HCT116 (cell line): ENCODE measurements around the gene TMEM91. TPM values are rescaled to one million over a fixed set of nuclear protein-coding genes. Genes with fewer than 3 reads are reported as not detected.
A peak's percentile ranks its signal among the peaks of the same experiment; 100 is the strongest.

Source experiments
- ATAC-seq: fragments of 200-7000 bp; cut with Tn5 transposase; 2 replicates; pipeline ENCODE4 v1.9.1; 2020; ENCODE audit warnings: mild to moderate bottlenecking, moderate library complexity
- BruUV-seq: library from RNA; stranded (reverse); fragments of 400-500 nt; replicated peaks from 2 replicates; lab custom pipeline; 2021; lab: Mats Ljungman, UMichigan
- CTCF ChIA-PET: fragments of 300-600 bp; sonication (Branson Sonifier 250); formaldehyde crosslinking; loops from one replicate; lab custom pipeline; 2021; ENCODE audit warnings: antibody characterized with exemption; lab: Charles Lee
- POLR2A ChIA-PET: fragments of 300-600, 350-600 bp; sonication (Branson Sonifier 250); formaldehyde crosslinking; loops from one replicate; lab custom pipeline; 2021; ENCODE audit warnings: antibody characterized with exemption; lab: Charles Lee
- RAD21 ChIA-PET, 2 experiments: fragments of 300-600 bp; sonication (Branson Sonifier 250); formaldehyde crosslinking; loops; one replicate each; lab custom pipeline; 2023; ENCODE audit warnings: low total read pairs in 2 of 2; ENCODE audit not compliant: uncharacterized antibody in 2 of 2, unreplicated experiment in 2 of 2, low non-redundant PET in 1 of 2; lab: Charles Lee
- DNase-seq: peaks from one replicate; pipeline ENCODE4 v3.0.0-alpha.2; 2010; ENCODE audit warnings: low read depth, low spot score
- H2AFZ ChIP-seq: fragments of 200-600 bp; shearing (Covaris generic), sonication (generic); 2 replicates; pipeline ENCODE4 v1.6.1; 2017; ENCODE audit warnings: low read depth, mixed run types, mixed read lengths, antibody characterized with exemption, low read length; ENCODE audit not compliant: poor library complexity, severe bottlenecking
- H3K27ac ChIP-seq: 2 replicates; pipeline ENCODE4 v1.5.1; 2012; ENCODE audit warnings: low read depth, low read length
- H3K27me3 ChIP-seq: fragments of 200-600 bp; sonication (generic); 2 replicates; pipeline ENCODE4 v1.6.1; 2016; ENCODE audit warnings: mixed run types, low read length, mixed read lengths; ENCODE audit not compliant: insufficient read depth
- H3K36me3 ChIP-seq, 2 experiments: fragments of 200-500 bp in 1 of 2; fragments of 200-600 bp in 1 of 2; sonication (Bioruptor generic) in 1 of 2; sonication (generic) in 1 of 2; 2 replicates each; pipeline versions ENCODE4 v1.5.1 to v1.6.1; 2014 to 2016; ENCODE audit warnings: low read length in 2 of 2, inconsistent platforms in 1 of 2, mixed read lengths in 1 of 2, mixed run types in 1 of 2; ENCODE audit not compliant: insufficient read depth in 2 of 2, control insufficient read depth in 1 of 2
- H3K4me1 ChIP-seq, 2 experiments: fragments of 200-600 bp in 1 of 2; sonication (generic) in 1 of 2; 2 replicates each; pipeline versions ENCODE4 v1.5.1 to v1.6.1; 2012 to 2017; ENCODE audit warnings: low read length in 2 of 2, inconsistent platforms in 1 of 2, mild to moderate bottlenecking in 1 of 2, mixed read lengths in 1 of 2, mixed run types in 1 of 2, moderate library complexity in 1 of 2; ENCODE audit not compliant: insufficient read depth in 2 of 2, control insufficient read depth in 1 of 2
- H3K4me2 ChIP-seq: fragments of 200-600 bp; sonication (generic); 2 replicates; pipeline ENCODE4 v1.6.1; 2017; ENCODE audit warnings: mixed run types, low read length, mixed read lengths
- H3K4me3 ChIP-seq, 2 experiments: fragments of 200-600 bp in 1 of 2; sonication (generic) in 1 of 2; replicated peaks in 1 of 2; 2 replicates each; pipeline ENCODE4 v1.5.1; 2011 to 2016; ENCODE audit warnings: low read length in 2 of 2, control low read depth in 1 of 2, low read depth in 1 of 2, mild to moderate bottlenecking in 1 of 2, mixed read lengths in 1 of 2, mixed run types in 1 of 2
- H3K79me2 ChIP-seq: fragments of 200-600 bp; sonication (generic); 2 replicates; pipeline ENCODE4 v1.6.1; 2017; ENCODE audit warnings: mild to moderate bottlenecking, mixed run types, low read length, moderate library complexity, mixed read lengths; ENCODE audit not compliant: insufficient read depth
- H3K9ac ChIP-seq: fragments of 200-600 bp; sonication (generic); 2 replicates; pipeline ENCODE4 v1.6.1; 2016; ENCODE audit warnings: low read length, mixed read lengths
- H3K9me2 ChIP-seq: fragments of 200-600 bp; sonication (generic), shearing (Covaris generic); 2 replicates; pipeline ENCODE4 v1.6.1; 2017; ENCODE audit warnings: mixed run types, mild to moderate bottlenecking, moderate library complexity; ENCODE audit not compliant: insufficient read depth
- H3K9me3 ChIP-seq, 2 experiments: fragments of 200-500 bp in 1 of 2; fragments of 200-600 bp in 1 of 2; sonication (Bioruptor generic) in 1 of 2; sonication (generic) in 1 of 2; 2 replicates each; pipeline ENCODE4 v1.6.1; 2014 to 2017; ENCODE audit warnings: low read length in 2 of 2, mixed read lengths in 2 of 2, inconsistent platforms in 1 of 2, low read depth in 1 of 2, mild to moderate bottlenecking in 1 of 2, mixed run types in 1 of 2, moderate library complexity in 1 of 2; ENCODE audit not compliant: control insufficient read depth in 1 of 2, insufficient read depth in 1 of 2
- H4K20me1 ChIP-seq: fragments of 200-600 bp; sonication (generic), shearing (Covaris generic); 2 replicates; pipeline ENCODE4 v1.6.1; 2017; ENCODE audit warnings: mixed run types, mild to moderate bottlenecking, moderate library complexity; ENCODE audit not compliant: insufficient read depth
- CEBPB ChIP-seq: IDR thresholded peaks from 2 replicates; pipeline ENCODE4 v1.6.1; 2012; ENCODE audit warnings: low read depth
- EZH2 ChIP-seq: fragments of 200-600 bp; sonication (generic); IDR thresholded peaks from 2 replicates; pipeline ENCODE4 v1.6.1; 2017; ENCODE audit warnings: antibody characterized with exemption, mixed run types
- POLR2A ChIP-seq: IDR thresholded peaks from 2 replicates; pipeline ENCODE4 v1.7.0; 2011; ENCODE audit warnings: borderline replicate concordance; ENCODE audit not compliant: insufficient read depth, insufficient read length; ENCODE audit errors: extremely low read depth
- RAD21 ChIP-seq: IDR thresholded peaks from 2 replicates; pipeline ENCODE4 v1.6.1; 2012; ENCODE audit warnings: low read depth, mild to moderate bottlenecking
- SRF ChIP-seq: IDR thresholded peaks from 2 replicates; pipeline ENCODE4 v1.6.1; 2012; ENCODE audit warnings: low read depth
- YY1 ChIP-seq: IDR thresholded peaks from 2 replicates; pipeline ENCODE4 v1.6.1; 2011; ENCODE audit warnings: low read length, low read depth, moderate library complexity, mild to moderate bottlenecking; ENCODE audit not compliant: insufficient replicate concordance; ENCODE audit errors: extremely low read depth
- intact Hi-C: fragments of 100-400 bp; cut with micrococcal nuclease; formaldehyde crosslinking; loops from 2 replicates; pipeline ENCODE4 v1.10.0; 2022
- total RNA-seq: library from RNA; stranded (reverse); gene quantifications from one replicate; pipeline ENCODE4 v1.2.1, GENCODE V29; 2021; ENCODE audit not compliant: unreplicated experiment
- TF ChIP-seq, protein P1 (sequence below): IDR thresholded peaks from 2 replicates; pipeline ENCODE4 v1.6.1; 2011; ENCODE audit warnings: mild to moderate bottlenecking, low read length, moderate library complexity; ENCODE audit not compliant: insufficient replicate concordance; ENCODE audit errors: extremely low read depth
- TF ChIP-seq, protein P2 (sequence below): IDR thresholded peaks from 2 replicates; pipeline ENCODE4 v1.6.1; 2012
- TF ChIP-seq, protein P3 (sequence below): IDR thresholded peaks from 2 replicates; pipeline ENCODE4 v1.6.1; 2012; ENCODE audit warnings: low read depth

Gene TMEM91
- total RNA-seq, 1 experiment from 2014 or later: 4.4 TPM

DNA sequence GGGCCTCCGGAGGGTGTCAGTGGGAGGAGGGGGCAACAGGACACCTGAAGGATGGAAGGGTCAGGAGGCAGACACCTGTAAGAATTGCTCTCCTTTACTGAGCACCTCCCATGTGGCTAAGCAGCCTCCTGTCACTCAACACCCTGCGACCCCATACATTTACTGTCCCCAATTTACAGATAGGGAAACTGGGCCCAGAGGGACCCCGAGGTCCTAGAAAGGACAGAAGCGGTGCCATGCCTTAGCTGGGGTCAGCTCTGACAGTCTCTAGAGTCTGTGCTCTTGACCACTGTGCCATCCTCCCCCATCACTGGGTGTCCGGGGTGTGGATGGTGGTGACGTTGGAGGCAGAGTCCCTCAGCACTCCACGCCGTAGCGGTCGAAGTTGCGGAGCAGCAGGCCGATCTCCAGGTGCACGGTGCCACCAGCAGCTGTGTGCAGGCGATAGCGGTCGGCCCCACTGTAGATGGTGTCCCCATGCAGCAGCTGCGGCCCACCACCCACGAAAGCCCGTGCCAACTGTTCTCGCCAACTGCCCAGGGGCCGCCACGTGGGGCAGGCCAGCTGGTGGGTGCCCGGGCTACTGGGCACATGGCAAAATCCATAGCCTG is 21.9 kb upstream of the TMEM91 start:
- TF ChIP-seq RAD21: no peak
- no peak for TF ChIP-seq CEBPB
- TF ChIP-seq, protein P1, sequence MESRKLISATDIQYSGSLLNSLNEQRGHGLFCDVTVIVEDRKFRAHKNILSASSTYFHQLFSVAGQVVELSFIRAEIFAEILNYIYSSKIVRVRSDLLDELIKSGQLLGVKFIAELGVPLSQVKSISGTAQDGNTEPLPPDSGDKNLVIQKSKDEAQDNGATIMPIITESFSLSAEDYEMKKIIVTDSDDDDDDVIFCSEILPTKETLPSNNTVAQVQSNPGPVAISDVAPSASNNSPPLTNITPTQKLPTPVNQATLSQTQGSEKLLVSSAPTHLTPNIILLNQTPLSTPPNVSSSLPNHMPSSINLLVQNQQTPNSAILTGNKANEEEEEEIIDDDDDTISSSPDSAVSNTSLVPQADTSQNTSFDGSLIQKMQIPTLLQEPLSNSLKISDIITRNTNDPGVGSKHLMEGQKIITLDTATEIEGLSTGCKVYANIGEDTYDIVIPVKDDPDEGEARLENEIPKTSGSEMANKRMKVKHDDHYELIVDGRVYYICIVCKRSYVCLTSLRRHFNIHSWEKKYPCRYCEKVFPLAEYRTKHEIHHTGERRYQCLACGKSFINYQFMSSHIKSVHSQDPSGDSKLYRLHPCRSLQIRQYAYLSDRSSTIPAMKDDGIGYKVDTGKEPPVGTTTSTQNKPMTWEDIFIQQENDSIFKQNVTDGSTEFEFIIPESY: no peak
- TF ChIP-seq, protein P2, sequence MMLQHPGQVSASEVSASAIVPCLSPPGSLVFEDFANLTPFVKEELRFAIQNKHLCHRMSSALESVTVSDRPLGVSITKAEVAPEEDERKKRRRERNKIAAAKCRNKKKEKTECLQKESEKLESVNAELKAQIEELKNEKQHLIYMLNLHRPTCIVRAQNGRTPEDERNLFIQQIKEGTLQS: no peak
- TF ChIP-seq, protein P3, sequence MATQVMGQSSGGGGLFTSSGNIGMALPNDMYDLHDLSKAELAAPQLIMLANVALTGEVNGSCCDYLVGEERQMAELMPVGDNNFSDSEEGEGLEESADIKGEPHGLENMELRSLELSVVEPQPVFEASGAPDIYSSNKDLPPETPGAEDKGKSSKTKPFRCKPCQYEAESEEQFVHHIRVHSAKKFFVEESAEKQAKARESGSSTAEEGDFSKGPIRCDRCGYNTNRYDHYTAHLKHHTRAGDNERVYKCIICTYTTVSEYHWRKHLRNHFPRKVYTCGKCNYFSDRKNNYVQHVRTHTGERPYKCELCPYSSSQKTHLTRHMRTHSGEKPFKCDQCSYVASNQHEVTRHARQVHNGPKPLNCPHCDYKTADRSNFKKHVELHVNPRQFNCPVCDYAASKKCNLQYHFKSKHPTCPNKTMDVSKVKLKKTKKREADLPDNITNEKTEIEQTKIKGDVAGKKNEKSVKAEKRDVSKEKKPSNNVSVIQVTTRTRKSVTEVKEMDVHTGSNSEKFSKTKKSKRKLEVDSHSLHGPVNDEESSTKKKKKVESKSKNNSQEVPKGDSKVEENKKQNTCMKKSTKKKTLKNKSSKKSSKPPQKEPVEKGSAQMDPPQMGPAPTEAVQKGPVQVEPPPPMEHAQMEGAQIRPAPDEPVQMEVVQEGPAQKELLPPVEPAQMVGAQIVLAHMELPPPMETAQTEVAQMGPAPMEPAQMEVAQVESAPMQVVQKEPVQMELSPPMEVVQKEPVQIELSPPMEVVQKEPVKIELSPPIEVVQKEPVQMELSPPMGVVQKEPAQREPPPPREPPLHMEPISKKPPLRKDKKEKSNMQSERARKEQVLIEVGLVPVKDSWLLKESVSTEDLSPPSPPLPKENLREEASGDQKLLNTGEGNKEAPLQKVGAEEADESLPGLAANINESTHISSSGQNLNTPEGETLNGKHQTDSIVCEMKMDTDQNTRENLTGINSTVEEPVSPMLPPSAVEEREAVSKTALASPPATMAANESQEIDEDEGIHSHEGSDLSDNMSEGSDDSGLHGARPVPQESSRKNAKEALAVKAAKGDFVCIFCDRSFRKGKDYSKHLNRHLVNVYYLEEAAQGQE: no peak
- no peak for TF ChIP-seq EZH2
- TF ChIP-seq POLR2A: no peak
- no peak for TF ChIP-seq SRF
- TF ChIP-seq YY1: no peak
- Histone ChIP-seq H3K4me3 (peak overlapping the region; percentile 79 to 87), H3K4me2 (peak overlapping the region; percentile 95), H3K27ac (peak overlapping the region; percentile 8; the same call in 1 of the 2 replicates), H3K4me1 (peaks cover 11 to 29% of the 10 kb centered on the region in 2 experiments; a peak in 3 of 4 replicates), H3K27me3 (no peaks in the 10 kb centered on the region), H3K9me2 (no peaks in the 10 kb centered on the region), H2AFZ (no peak overlapping the region), H3K79me2 (peaks cover 34% of the 10 kb centered on the region; the same call in 1 of the 2 replicates), H3K36me3 (no peaks in the 10 kb centered on the region), H4K20me1 (no peaks in the 10 kb centered on the region), H3K9me3 (no peaks in the 10 kb centered on the region), H3K9ac (peak overlapping the region; percentile 83; the same call in 1 of the 2 replicates)
- ChIA-PET RAD21 (interaction anchor here in 1 of 2 experiments (0.7 kb wide), 1 partner anchor 25 kb away, joined by 3 read pairs; no protein-coding TSS in a partner anchor), CTCF (interaction anchor here (1.3 to 5.6 kb wide), 2 partner anchors 10 to 46 kb away, joined by 4 to 54 read pairs; partner anchors contain the start of gene B9D2), POLR2A (interaction anchor here (1.5 kb wide), 1 partner anchor 9 kb away, joined by 5 read pairs; the partner anchor contains the start of gene B9D2)
- DNase-seq (no peak), ATAC-seq (no peak)
- intact Hi-C loops: no loop called here
- BruUV-seq: no TSS peak
